OCI-LY1 (cell line): ENCODE measurements around the gene FUBP1.

Source experiments
- H2AFZ ChIP-seq: fragments of 200-600 bp; sonication (generic), shearing (Covaris generic); 2 replicates; pipeline ENCODE4 v1.6.0; 2014; ENCODE audit warnings: antibody characterized with exemption, mild to moderate bottlenecking, low read length
- H3F3A ChIP-seq: fragments of 200-600 bp; sonication (generic), shearing (Covaris generic); 2 replicates; pipeline ENCODE4 v1.6.0; 2014; ENCODE audit warnings: mild to moderate bottlenecking, antibody characterized with exemption, low read length, moderate library complexity; ENCODE audit not compliant: insufficient read depth
- H3K27ac ChIP-seq: fragments of 200-600 bp; sonication (generic); 2 replicates; pipeline ENCODE4 v1.5.1; 2014; ENCODE audit warnings: low read length, mixed run types, mild to moderate bottlenecking, low read depth; ENCODE audit not compliant: poor library complexity, severe bottlenecking
- H3K27me3 ChIP-seq: fragments of 200-600 bp; sonication (generic); 2 replicates; pipeline ENCODE4 v1.6.0; 2014; ENCODE audit warnings: antibody characterized with exemption, mild to moderate bottlenecking, low read length, moderate library complexity; ENCODE audit not compliant: insufficient read depth
- H3K36me3 ChIP-seq: fragments of 200-600 bp; sonication (generic); 2 replicates; pipeline ENCODE4 v1.6.1; 2014; ENCODE audit warnings: mild to moderate bottlenecking, antibody characterized with exemption, low read length, moderate library complexity, mixed read lengths; ENCODE audit not compliant: insufficient read depth
- H3K4me1 ChIP-seq: fragments of 200-600 bp; sonication (generic); 2 replicates; pipeline ENCODE4 v1.5.1; 2014; ENCODE audit warnings: mild to moderate bottlenecking, low read length, moderate library complexity; ENCODE audit not compliant: insufficient read depth, severe bottlenecking
- H3K4me2 ChIP-seq: fragments of 200-600 bp; sonication (generic), shearing (Covaris generic); 2 replicates; pipeline ENCODE4 v1.6.1; 2014; ENCODE audit warnings: low read length
- H3K4me3 ChIP-seq: fragments of 200-600 bp; sonication (generic); 2 replicates; pipeline ENCODE4 v1.5.1; 2014; ENCODE audit warnings: low read length, low read depth, mild to moderate bottlenecking, mixed read lengths; ENCODE audit not compliant: poor library complexity, severe bottlenecking
- H3K79me2 ChIP-seq: fragments of 200-600 bp; shearing (Covaris generic); 2 replicates; pipeline ENCODE4 v1.6.1; 2016; ENCODE audit warnings: mixed run types, low read length, mixed read lengths; ENCODE audit not compliant: insufficient read depth
- H3K9ac ChIP-seq: fragments of 200-600 bp; sonication (generic), shearing (Covaris generic); 2 replicates; pipeline ENCODE4 v1.6.1; 2014; ENCODE audit warnings: mild to moderate bottlenecking, low read length, mixed read lengths
- H3K9me2 ChIP-seq: fragments of 200-600 bp; sonication (generic), shearing (Covaris generic); 2 replicates; pipeline ENCODE4 v1.6.1; 2014; ENCODE audit warnings: low read depth, mild to moderate bottlenecking, low read length, mixed read lengths
- H3K9me3 ChIP-seq: fragments of 200-600 bp; shearing (Covaris generic); 2 replicates; pipeline ENCODE4 v1.6.1; 2014; ENCODE audit warnings: low read length, mixed read lengths
- H4K20me1 ChIP-seq: fragments of 200-600 bp; sonication (generic), shearing (Covaris generic); 2 replicates; pipeline ENCODE4 v1.6.0; 2016; ENCODE audit warnings: mild to moderate bottlenecking, low read length; ENCODE audit not compliant: insufficient read depth
- CTCF ChIP-seq: fragments of 200-600 bp; sonication (generic), shearing (Covaris generic); IDR thresholded peaks from 2 replicates; pipeline ENCODE4 v1.5.1; 2017; ENCODE audit warnings: mild to moderate bottlenecking, antibody characterized with exemption, low read length, moderate library complexity, mixed read lengths
- EZH2 ChIP-seq: fragments of 200-600 bp; sonication (generic), shearing (Covaris generic); IDR thresholded peaks from 2 replicates; pipeline ENCODE4 v1.8.0; 2017; ENCODE audit warnings: borderline replicate concordance, mixed run types, mild to moderate bottlenecking, antibody characterized with exemption, low read length, moderate library complexity, mixed read lengths

Gene FUBP1

GRCh38 chr1:78005755-78006154, 26.9 kb upstream of the FUBP1 start:
- Histone ChIP-seq H3K36me3 (no peaks in the 10 kb centered on the region), H3K4me3 (peak overlapping the region; percentile 70), H3K27ac (peak overlapping the region; percentile 92), H3K9me2 (no peaks in the 10 kb centered on the region), H3K4me1 (peaks cover 52% of the 10 kb centered on the region), H3K9me3 (no peaks in the 10 kb centered on the region), H4K20me1 (no peaks in the 10 kb centered on the region), H3K27me3 (no peaks in the 10 kb centered on the region), H3K9ac (peak overlapping the region; percentile 75), H3K79me2 (peaks cover 46% of the 10 kb centered on the region), H2AFZ (no peak overlapping the region), H3F3A (peaks cover 18% of the 10 kb centered on the region; the same call in 1 of the 2 replicates), H3K4me2 (peak overlapping the region; percentile 76)
- TF ChIP-seq EZH2 (no peak), CTCF (no peak)

- H3K27me3 ChIP-seq, result no peaks in the 10 kb centered on the region
- peak overlapping the region; percentile 70 for H3K4me3 ChIP-seq
- H2AFZ ChIP-seq, result no peak overlapping the region
- H3F3A ChIP-seq, result peaks cover 18% of the 10 kb centered on the region; the same call in 1 of the 2 replicates
- H3K79me2 ChIP-seq, result peaks cover 46% of the 10 kb centered on the region
- no peaks in the 10 kb centered on the region for H3K9me2 ChIP-seq
- H3K27ac ChIP-seq, result peak overlapping the region; percentile 92
- peaks cover 52% of the 10 kb centered on the region for H3K4me1 ChIP-seq
- H3K4me2 ChIP-seq, result peak overlapping the region; percentile 76
- H4K20me1 ChIP-seq, result no peaks in the 10 kb centered on the region
- no peak for TF ChIP-seq CTCF
- TF ChIP-seq EZH2, result no peak
- H3K36me3 ChIP-seq, result no peaks in the 10 kb centered on the region
- H3K9me3 ChIP-seq, result no peaks in the 10 kb centered on the region
- H3K9ac ChIP-seq, result peak overlapping the region; percentile 75
Measured at GRCh38 chr1:78005448-78005722, 26.5 kb upstream of the FUBP1 start.

- Histone ChIP-seq H3F3A (peaks cover 18% of the 10 kb centered on the region; the same call in 1 of the 2 replicates), H3K9ac (peak within 1 kb of the TSS; percentile 75), H4K20me1 (no peaks in the 10 kb centered on the region), H3K9me3 (no peaks in the 10 kb centered on the region), H3K27ac (peak within 1 kb of the TSS; percentile 92), H2AFZ (peak within 1 kb of the TSS; percentile 68; the same call in 1 of the 2 replicates), H3K27me3 (no peaks in the 10 kb centered on the region), H3K4me3 (peak within 1 kb of the TSS; percentile 70), H3K4me1 (peaks cover 52% of the 10 kb centered on the region), H3K9me2 (no peaks in the 10 kb centered on the region), H3K36me3 (no peaks in the 10 kb centered on the region), H3K4me2 (peak within 1 kb of the TSS; percentile 76), H3K79me2 (peaks cover 46% of the 10 kb centered on the region)
- TF ChIP-seq CTCF, result no peak
- TF ChIP-seq EZH2, result no peak
Measured at GRCh38 chr1:78004719-78005447, 26.0 kb upstream of the FUBP1 start, which contains the start of gene DNAJB4. Gene DNAJB4 (plus strand): TSS chr1:78004939. CDS start chr1:78005111, 172 bp downstream.
